HepG2 (cell line): ENCODE results near the gene SYNJ2. TPM values are rescaled to one million over a fixed set of nuclear protein-coding genes. Genes with fewer than 3 reads are reported as not detected.

Experiments used
- ATF7-NPFF ChIP-seq: sonication (generic); formaldehyde crosslinking; IDR thresholded peaks from 2 replicates; pipeline ENCODE4 v1.8.1; 2023; ENCODE audit warnings: mild to moderate bottlenecking, low read depth, missing genetic modification reagents, moderate library complexity
- CBX2 ChIP-seq, 2 experiments: fragments of 200-600 bp in 1 of 2; sonication (generic); formaldehyde crosslinking in 1 of 2; IDR thresholded peaks; 2 replicates each; pipeline versions ENCODE4 v1.7.0 to v1.8.1; 2018 to 2022; ENCODE audit warnings: low read depth in 2 of 2, low read length in 1 of 2, mild to moderate bottlenecking in 1 of 2, missing genetic modification reagents in 1 of 2
- HDAC1 ChIP-seq: sonication (generic); formaldehyde crosslinking; IDR thresholded peaks from 2 replicates; pipeline ENCODE4 v1.5.1; 2020; ENCODE audit warnings: mild to moderate bottlenecking, missing genetic modification reagents
- HDAC2 ChIP-seq: sonication (generic); formaldehyde crosslinking; IDR thresholded peaks from 2 replicates; pipeline ENCODE4 v1.4.0; 2020; ENCODE audit warnings: missing genetic modification reagents
- KDM5B ChIP-seq: sonication (generic); formaldehyde crosslinking; IDR thresholded peaks from 2 replicates; pipeline ENCODE4 v1.4.0; 2020; ENCODE audit warnings: missing genetic modification reagents, mild to moderate bottlenecking, borderline replicate concordance
- KMT2B ChIP-seq: IDR thresholded peaks from 2 replicates; pipeline ENCODE4 v1.6.1; 2016; ENCODE audit warnings: missing genetic modification reagents, missing compliant biosample characterization
- LCORL ChIP-seq, 2 experiments: fragments of 450-650 bp in 1 of 2; sonication (generic) in 1 of 2; formaldehyde crosslinking in 1 of 2; IDR thresholded peaks; 2 replicates each; pipeline versions ENCODE4 v1.5.0 to v1.6.1; 2017 to 2020; ENCODE audit warnings: antibody characterized with exemption in 1 of 2, missing genetic modification reagents in 1 of 2
- MXD4 ChIP-seq: IDR thresholded peaks from 2 replicates; pipeline ENCODE4 v1.6.1; 2016; ENCODE audit warnings: mild to moderate bottlenecking, missing biosample characterization, missing genetic modification reagents
- NKX3-1 ChIP-seq: sonication (generic); formaldehyde crosslinking; IDR thresholded peaks from 2 replicates; pipeline ENCODE4 v1.5.0; 2020; ENCODE audit warnings: missing genetic modification reagents
- PHF21A ChIP-seq: sonication (generic); formaldehyde crosslinking; IDR thresholded peaks from 2 replicates; pipeline ENCODE4 v1.5.0; 2020; ENCODE audit warnings: mild to moderate bottlenecking, missing genetic modification reagents
- THAP11 ChIP-seq: IDR thresholded peaks from 2 replicates; pipeline ENCODE4 v1.6.1; 2016; ENCODE audit warnings: missing biosample characterization, missing genetic modification reagents
- U2AF2 ChIP-seq: fragments of 200-400 bp; formaldehyde crosslinking; IDR thresholded peaks from 2 replicates; pipeline ENCODE4 v1.6.1; 2017; ENCODE audit warnings: low read depth, mild to moderate bottlenecking, low read length
- ZNF235 ChIP-seq: sonication (generic); formaldehyde crosslinking; IDR thresholded peaks from 2 replicates; pipeline ENCODE4 v1.8.1; 2023; ENCODE audit warnings: mild to moderate bottlenecking, missing genetic modification reagents, borderline replicate concordance
- ZNF333 ChIP-seq: sonication (generic); formaldehyde crosslinking; IDR thresholded peaks from 2 replicates; pipeline ENCODE4 v1.4.0; 2020; ENCODE audit warnings: mild to moderate bottlenecking, missing genetic modification reagents, borderline replicate concordance
- ZNF775 ChIP-seq: sonication (generic); formaldehyde crosslinking; IDR thresholded peaks from 2 replicates; pipeline ENCODE4 v1.4.0; 2020; ENCODE audit warnings: missing genetic modification reagents, mild to moderate bottlenecking, moderate library complexity, borderline replicate concordance
- polyA plus RNA-seq, 8 experiments: library from polyadenylated mRNA; depleted of rRNA in 3 of 8; stranded (reverse) in 7 of 8; unstranded in 1 of 8; fragments of >200 nt; fragmentation: Illumina TruSeq in 4 of 8; extraction: Trizol in 4 of 8; gene quantifications; 2 replicates each; pipeline versions ENCODE4 v1.2.1 to v1.2.3, GENCODE V29; 2011 to 2016; ENCODE audit warnings: low read depth in 4 of 8, missing spikeins in 1 of 8, mixed read lengths in 1 of 8; ENCODE audit not compliant: insufficient read depth in 1 of 8
- total RNA-seq, 5 experiments: library from RNA; depleted of rRNA; stranded (reverse); fragments of >200 nt; fragmentation: Illumina TruSeq; extraction: Trizol; gene quantifications; 2 replicates each; pipeline ENCODE4 v1.2.3, GENCODE V29; 2016; ENCODE audit warnings: low read depth in 1 of 5
- TF ChIP-seq, protein P1 (sequence below): sonication (generic); formaldehyde crosslinking; IDR thresholded peaks from 2 replicates; pipeline ENCODE4 v1.8.0; 2022; ENCODE audit warnings: mild to moderate bottlenecking, missing genetic modification reagents, borderline replicate concordance
- TF ChIP-seq, protein P2 (sequence below): sonication (generic); formaldehyde crosslinking; IDR thresholded peaks from 2 replicates; pipeline ENCODE4 v1.5.0; 2020; ENCODE audit warnings: missing genetic modification reagents
- TF ChIP-seq, protein P3 (sequence below): sonication (generic); formaldehyde crosslinking; IDR thresholded peaks from 2 replicates; pipeline ENCODE4 v1.5.1; 2020; ENCODE audit warnings: missing genetic modification reagents, mild to moderate bottlenecking, borderline replicate concordance
- TF ChIP-seq, protein P4 (sequence below): sonication (generic); formaldehyde crosslinking; IDR thresholded peaks from 2 replicates; pipeline ENCODE4 v1.5.1; 2020; ENCODE audit warnings: missing genetic modification reagents, mild to moderate bottlenecking, borderline replicate concordance
- TF ChIP-seq, protein P5 (sequence below), 2 experiments: fragments of 450-650 bp in 1 of 2; sonication (generic) in 1 of 2; formaldehyde crosslinking; IDR thresholded peaks; 2 replicates each; pipeline versions ENCODE4 v1.5.0 to v1.8.0; 2020 to 2022; ENCODE audit warnings: mild to moderate bottlenecking in 1 of 2, missing genetic modification reagents in 1 of 2

The SYNJ2 gene
- total and polyA plus RNA-seq, 2 of the 13 experiments (the other 11 are each of a cell fraction or from before 2014, with no cell fraction given): 39.1 to 57.6 TPM

DNA sequence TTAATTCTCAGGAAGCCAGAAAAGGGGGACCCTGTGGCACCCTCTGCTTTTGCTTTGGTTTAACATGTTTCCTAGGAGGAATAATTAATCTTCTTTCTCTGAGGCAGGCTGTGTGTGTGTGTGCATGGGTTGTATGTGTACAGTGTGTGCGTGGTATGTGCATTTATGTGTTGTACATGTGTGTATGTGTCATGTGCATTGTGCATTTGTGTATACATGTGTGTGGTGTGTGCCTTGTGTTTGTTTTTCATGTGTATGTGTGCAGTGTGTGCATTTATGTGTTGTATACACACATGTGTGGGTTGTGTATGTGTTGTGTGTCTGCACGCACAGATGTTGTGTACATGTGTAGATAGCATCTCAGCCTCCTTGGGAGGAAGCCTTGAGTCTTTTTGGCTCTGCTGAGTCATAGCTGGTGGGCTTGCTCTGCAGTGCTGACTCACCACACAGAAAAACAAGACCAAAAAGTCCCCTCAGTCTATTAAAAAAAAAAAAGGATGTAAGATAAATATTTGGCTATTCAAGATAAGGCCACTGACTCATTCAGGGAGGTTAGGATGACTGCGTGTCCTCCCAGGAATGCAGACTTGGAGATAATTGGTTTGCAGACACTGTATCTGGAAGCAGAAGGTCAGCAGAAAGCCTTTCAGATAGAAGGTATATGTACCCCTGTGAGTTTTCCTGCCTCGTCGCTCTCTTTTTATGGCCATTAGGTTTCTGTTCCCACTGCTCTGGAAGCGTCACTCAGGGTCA lies 58.6 kb downstream of the SYNJ2 start (continued):
- TF ChIP-seq, protein P1, sequence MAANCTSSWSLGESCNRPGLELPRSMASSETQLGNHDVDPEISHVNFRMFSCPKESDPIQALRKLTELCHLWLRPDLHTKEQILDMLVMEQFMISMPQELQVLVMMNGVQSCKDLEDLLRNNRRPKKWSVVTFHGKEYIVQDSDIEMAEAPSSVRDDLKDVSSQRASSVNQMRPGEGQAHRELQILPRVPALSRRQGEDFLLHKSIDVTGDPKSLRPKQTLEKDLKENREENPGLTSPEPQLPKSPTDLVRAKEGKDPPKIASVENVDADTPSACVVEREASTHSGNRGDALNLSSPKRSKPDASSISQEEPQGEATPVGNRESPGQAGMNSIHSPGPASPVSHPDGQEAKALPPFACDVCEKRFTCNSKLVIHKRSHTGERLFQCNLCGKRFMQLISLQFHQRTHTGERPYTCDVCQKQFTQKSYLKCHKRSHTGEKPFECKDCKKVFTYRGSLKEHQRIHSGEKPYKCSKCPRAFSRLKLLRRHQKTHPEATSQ (CRISPR knock-in tag): 0 out of 2 replicates have a peak, but pooled peaks have one; percentile 10
- TF ChIP-seq, protein P2, sequence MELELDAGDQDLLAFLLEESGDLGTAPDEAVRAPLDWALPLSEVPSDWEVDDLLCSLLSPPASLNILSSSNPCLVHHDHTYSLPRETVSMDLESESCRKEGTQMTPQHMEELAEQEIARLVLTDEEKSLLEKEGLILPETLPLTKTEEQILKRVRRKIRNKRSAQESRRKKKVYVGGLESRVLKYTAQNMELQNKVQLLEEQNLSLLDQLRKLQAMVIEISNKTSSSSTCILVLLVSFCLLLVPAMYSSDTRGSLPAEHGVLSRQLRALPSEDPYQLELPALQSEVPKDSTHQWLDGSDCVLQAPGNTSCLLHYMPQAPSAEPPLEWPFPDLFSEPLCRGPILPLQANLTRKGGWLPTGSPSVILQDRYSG: no peak
- TF ChIP-seq CBX2 (IDR thresholded peaks at IDR 0.05; ENCODE audit: low read depth, low read length) (no peak), CBX2 (CRISPR knock-in tag; IDR thresholded peaks at IDR 0.05; ENCODE audit: low read depth) (no peak), ZNF333 (no peak; the same call in 1 of the 2 replicates), THAP11 (peak; percentile 55; the same call in 1 of the 2 replicates), MXD4 (no peak), NKX3-1 (CRISPR knock-in tag) (peak; percentile 73; the same call in 1 of the 2 replicates), ZNF235 (CRISPR knock-in tag) (no peak), ZNF775 (CRISPR knock-in tag) (no peak), U2AF2 (no peak), ATF7-NPFF (CRISPR knock-in tag) (no peak), LCORL (IDR thresholded peaks at IDR 0.05) (no peak; the same call in none of the 2 replicates), LCORL (CRISPR knock-in tag; IDR thresholded peaks at IDR 0.05) (peak; percentile 94), KMT2B (CRISPR knock-in tag) (peak; percentile 51; the same call in 1 of the 2 replicates), KDM5B (CRISPR knock-in tag) (0 out of 2 replicates have a peak, but pooled peaks have one; percentile 2), PHF21A (CRISPR knock-in tag) (peak; percentile 91), HDAC2 (CRISPR knock-in tag) (peak; percentile 96), HDAC1 (CRISPR knock-in tag) (peak; percentile 82)
- TF ChIP-seq, protein P3, sequence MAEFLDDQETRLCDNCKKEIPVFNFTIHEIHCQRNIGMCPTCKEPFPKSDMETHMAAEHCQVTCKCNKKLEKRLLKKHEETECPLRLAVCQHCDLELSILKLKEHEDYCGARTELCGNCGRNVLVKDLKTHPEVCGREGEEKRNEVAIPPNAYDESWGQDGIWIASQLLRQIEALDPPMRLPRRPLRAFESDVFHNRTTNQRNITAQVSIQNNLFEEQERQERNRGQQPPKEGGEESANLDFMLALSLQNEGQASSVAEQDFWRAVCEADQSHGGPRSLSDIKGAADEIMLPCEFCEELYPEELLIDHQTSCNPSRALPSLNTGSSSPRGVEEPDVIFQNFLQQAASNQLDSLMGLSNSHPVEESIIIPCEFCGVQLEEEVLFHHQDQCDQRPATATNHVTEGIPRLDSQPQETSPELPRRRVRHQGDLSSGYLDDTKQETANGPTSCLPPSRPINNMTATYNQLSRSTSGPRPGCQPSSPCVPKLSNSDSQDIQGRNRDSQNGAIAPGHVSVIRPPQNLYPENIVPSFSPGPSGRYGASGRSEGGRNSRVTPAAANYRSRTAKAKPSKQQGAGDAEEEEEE (CRISPR knock-in tag): no peak
- TF ChIP-seq, protein P4, sequence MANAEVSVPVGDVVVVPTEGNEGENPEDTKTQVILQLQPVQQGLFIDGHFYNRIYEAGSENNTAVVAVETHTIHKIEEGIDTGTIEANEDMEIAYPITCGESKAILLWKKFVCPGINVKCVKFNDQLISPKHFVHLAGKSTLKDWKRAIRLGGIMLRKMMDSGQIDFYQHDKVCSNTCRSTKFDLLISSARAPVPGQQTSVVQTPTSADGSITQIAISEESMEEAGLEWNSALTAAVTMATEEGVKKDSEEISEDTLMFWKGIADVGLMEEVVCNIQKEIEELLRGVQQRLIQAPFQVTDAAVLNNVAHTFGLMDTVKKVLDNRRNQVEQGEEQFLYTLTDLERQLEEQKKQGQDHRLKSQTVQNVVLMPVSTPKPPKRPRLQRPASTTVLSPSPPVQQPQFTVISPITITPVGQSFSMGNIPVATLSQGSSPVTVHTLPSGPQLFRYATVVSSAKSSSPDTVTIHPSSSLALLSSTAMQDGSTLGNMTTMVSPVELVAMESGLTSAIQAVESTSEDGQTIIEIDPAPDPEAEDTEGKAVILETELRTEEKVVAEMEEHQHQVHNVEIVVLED: no peak
- TF ChIP-seq, protein P5, sequence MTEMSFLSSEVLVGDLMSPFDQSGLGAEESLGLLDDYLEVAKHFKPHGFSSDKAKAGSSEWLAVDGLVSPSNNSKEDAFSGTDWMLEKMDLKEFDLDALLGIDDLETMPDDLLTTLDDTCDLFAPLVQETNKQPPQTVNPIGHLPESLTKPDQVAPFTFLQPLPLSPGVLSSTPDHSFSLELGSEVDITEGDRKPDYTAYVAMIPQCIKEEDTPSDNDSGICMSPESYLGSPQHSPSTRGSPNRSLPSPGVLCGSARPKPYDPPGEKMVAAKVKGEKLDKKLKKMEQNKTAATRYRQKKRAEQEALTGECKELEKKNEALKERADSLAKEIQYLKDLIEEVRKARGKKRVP (CRISPR knock-in tag; IDR thresholded peaks at IDR 0.05): peak in 1 of 2 experiments; percentile 80; a peak in 2 of 4 replicates
